GM21576 (cell line): Measurements from ENCODE around the gene HNRNPA0.

Experiments used
- ATAC-seq: cut with Tn5 transposase; IDR thresholded peaks from one replicate; pipeline ENCODE4 v1.9.1; 2021; ENCODE audit warnings: mild to moderate bottlenecking, moderate library complexity; ENCODE audit not compliant: unreplicated experiment

HNRNPA0 gene

DNA sequence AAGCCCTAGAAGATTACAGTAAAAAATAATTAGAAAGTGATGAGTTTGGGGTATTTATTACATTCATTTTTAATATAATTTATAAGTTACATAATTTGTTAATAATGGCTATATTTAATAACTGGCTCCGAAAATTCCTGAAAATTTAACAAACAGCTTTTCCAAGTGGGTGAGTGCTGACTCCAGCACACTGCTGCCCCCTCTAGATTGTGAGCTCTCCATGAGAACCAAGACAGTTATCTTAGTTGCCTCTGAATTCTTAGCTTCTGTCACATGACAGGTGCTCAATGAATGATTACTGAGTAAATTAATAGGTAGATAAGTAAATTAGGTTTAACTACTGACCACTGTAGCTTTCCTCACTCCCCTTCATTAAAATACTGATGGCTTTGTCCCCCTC is 26.1 kb downstream of the HNRNPA0 start:
- no peak for ATAC-seq

DNA sequence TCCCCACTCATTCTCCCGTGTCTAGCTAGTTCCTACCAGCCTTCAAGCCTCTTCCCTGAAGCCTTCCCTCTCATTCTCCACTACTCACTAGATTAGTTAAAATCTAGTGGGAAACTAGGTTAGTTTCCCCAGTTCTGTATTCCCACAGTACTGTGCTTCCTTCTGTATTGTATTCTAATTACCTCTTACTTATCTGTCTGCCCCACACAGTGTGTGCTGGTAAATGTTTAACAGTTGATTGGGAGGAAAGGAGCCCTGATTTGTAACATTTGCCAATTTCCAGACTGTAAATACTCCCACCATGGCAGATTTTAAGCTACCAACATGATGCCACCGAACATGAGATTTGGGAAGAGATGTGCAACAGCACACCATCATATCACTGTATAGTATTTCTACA is 26.5 kb downstream of the HNRNPA0 start:
- no peak for ATAC-seq

DNA sequence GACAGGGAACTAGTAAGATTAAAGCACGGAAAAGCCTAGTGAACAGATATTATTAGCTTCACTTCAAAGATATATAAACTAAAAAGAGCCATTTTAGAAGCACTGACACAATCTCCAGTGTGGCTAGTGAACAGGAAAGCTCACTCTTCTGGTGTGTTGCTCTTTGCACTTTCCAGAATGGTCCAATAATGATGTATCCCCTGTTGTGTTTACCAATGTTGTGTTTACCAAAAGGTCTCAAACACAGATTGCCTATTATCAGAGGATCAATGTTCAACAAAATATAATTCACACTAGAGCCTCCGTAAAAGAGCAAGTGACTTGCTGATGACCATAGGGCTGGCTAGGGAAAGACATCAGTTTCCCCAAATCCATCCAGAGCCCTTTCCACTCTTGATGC is 29.9 kb downstream of the HNRNPA0 start:
- no peak for ATAC-seq

DNA sequence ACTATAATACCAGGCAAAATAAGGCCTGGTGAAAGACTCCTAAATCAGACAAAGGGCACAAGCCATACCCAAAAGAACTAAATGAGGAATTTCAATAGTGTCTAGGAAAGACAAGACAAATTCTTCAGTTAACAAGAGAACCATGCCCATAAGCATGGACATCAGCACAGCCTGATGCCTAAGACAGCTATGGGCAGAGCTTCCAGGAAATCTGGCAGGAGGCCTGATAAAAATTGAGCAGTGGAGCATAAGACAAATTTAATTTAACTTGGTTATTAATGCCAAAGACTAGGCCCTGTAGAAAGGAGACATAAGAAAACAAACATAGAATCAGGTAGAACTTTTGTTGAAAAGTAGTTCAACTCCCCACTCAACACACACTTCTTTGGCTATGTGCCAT is 35.6 kb downstream of the HNRNPA0 start:
- ATAC-seq, result no peak

DNA sequence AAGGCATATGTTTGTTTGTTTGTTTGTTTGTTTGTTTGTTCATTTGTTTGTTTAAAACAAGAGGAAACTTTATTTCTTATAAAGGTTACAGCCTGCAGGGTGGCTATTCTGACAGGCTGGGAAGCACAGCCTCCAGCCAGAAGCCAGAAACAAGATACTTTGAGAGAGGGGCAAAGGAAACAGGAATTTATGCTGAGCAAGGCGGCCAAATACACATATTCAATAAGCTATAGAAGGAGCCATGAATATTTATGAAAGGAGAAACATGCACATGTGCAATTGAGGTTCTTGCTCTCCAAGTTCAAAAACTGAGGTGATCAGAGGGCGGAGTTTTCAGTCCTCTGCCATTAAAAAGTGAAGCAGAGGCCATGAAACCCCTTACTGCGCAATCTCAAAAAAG is 37.8 kb downstream of the HNRNPA0 start:
- no peak for ATAC-seq

DNA sequence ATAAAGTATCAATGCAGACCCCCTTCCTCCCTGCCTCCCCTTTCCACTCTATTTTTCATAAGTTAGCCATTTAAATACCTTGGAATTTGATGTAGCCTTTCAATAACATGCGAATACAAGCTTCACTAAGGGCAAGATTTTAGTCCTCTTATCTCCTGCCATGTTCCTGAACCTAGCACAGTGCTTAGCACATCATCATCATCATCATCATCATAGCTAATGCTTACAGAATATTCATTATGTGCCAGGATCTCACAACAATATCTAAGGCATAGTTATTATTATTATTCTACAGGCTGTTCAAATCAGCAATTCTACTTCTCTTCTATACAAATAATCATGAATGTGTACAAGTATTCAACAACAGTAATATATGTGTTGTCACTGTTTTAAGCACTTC is 38.7 kb downstream of the HNRNPA0 start:
- no peak for ATAC-seq

DNA sequence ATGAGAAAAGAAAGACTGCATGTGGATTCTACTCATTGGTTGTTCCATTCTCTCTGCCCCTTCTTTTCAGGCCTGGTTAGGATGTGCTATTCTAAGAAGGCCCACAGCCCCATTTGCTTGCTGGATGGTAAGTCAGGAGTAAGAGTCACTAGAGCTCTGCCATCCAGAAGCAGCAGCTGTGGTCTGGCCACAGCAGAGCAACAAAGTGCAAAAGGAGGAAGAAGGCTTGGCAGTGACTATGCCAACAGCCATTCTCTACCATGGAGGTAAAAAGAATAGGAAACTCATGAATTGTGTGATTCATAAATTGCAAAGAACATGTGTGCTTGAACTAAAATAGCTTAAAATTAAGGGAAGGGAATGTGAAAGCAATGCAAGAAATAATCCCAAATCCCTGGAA is 39.2 kb downstream of the HNRNPA0 start:
- no peak for ATAC-seq

DNA sequence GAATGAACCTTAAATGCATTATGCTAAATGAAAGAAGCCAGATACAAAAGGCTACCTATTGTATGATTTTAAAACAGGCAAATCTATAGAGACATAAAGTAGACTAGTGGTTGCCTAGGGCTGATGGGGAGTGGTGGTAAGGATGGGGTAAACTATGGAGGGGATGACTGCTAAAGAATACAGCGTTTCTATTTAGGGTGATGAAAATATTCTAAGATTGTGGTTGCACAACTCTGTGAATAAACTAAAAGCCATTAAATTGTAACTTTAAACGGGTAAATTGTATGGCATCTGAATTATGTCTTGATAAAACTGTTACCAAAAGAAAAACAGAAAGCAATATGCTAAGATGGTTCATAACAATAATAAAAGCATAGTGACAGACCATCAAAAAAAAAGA is 39.7 kb downstream of the HNRNPA0 start:
- ATAC-seq, result no peak

DNA sequence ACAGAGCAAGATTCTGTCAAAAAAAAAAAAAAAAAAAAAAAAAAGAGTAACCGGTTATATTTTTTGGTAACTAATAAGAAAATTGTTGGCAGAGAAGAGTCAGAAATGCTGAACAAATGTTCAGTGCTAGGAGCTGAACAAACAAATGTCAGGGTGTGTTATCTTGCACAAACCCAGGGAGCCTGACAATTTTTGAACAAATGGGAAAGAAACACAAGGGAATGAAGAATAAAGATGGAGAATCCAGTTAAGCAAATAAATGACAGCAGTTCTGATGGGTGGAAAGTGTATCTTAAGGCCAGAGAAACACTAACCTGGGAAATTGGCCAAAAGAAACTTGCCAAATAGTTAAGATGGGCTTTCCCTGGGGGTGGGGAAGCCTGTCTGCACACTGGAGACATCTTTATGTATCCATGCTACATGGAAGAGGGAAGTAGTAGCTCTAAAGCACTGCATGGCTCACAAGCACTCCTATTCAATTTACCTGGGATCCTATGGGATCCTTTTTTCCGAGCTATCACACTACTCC is 42.0 kb downstream of the HNRNPA0 start:
- ATAC-seq, result no peak

DNA sequence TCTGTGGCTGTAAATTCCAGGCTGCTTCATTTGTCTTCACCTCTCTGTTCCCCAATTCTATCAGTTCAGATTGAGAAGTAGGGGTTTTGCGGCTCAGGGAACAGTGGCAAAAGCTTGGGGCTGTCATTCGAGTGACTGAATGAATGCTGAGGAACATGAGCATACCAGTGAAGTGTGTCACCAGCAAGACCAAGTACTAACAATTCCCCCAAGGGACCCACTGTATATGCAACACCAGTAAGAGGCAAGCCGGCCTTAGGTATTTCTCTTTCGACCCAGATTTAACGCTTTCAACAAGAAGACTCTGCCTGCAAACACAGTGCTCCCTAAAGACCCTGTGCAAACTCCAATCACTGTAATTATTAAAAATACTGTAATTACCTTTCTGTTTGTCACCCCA is 44.1 kb downstream of the HNRNPA0 start:
- no peak for ATAC-seq

DNA sequence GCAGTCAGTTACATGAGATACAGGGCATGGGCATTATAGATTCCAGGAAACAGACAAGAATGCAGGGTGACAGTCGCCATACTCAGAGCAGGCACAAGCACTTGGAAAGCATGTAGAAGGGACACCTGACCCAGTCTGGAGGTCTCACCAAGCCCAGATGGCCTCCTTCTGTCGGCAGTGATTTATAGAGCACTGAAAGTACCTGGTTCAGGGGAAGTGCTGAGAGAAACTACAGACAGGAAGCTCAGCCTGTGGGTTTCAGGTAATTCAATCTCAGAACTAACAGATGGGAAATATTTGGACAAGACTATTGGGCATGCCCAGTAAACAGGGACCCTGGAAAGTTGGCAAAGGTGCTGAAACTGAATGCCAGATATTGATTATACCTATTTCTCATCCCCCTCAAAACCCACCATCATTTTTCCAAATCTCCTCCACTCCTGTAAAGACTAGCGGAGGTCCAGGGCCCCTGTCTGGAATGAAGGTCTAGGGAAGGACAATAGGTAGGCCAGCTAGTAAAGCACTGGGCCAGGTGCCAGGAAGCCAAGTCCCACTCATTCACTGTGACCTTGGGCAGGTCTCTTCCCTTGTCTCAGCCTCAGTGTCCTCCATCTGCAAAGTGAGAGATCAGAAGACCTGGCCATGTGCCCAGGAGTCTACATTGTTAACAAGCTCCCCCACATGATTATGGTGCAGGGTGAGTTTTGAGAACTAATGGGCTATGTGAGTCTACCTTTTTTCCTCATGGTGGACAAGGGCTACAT is 45.2 kb downstream of the HNRNPA0 start:
- ATAC-seq, result no peak

DNA sequence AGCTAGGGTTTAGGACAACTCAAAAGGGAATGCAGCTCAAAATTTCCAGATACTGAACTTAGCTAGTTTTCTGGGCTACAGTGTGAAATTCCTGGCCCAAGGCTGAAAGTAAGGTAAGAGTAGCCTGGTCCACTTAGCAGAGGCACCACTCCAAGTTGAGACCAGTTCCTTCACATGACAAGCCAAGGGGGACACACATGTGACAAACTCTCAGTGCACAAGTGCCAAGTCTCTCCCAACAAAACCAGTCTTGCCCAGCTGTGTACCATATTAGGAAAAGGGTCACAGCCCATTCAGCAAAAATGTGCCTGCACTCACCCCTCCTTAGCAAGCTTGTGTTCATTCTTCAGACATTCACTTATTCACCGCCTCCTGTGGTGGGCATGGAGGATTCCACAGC is 46.1 kb downstream of the HNRNPA0 start:
- no peak for ATAC-seq

DNA sequence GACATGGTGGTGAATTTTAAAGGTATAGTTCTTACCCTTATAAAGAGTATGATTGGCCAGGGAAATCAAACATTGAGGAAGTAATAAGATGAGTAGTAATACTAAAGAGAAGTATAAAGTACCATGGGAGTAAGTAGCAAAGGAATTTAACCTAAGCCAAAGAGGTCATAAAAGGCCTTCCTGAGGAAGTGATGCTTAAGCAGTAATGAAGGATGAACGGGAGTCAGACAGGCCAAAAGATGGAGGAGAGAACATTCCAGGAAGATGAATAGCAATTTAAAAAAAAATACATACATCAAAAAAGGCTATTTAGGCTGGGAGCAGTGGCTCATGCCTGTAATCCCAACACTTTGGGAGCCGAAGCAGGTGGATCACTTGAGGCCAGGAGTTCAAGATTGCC is 47.3 kb downstream of the HNRNPA0 start:
- no peak for ATAC-seq

DNA sequence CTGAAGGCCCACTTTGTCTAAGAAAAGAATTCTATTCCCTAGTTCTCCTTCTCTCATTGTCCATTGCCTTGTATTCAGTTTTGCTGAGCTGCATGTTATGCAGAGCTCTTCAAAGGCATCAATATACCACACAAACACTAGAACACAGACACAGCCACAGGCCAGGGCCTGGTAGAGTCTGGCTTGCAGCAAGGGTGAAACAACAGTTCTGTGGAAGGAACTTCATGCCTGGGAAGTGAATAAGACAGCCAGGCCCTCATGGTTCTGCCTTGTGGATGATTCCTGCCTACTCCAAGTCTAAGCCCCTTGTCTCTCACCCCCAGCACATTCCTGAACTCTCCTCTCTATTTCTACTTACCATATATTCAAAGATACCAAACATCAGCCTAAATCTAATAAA is 49.1 kb downstream of the HNRNPA0 start:
- no peak for ATAC-seq

DNA sequence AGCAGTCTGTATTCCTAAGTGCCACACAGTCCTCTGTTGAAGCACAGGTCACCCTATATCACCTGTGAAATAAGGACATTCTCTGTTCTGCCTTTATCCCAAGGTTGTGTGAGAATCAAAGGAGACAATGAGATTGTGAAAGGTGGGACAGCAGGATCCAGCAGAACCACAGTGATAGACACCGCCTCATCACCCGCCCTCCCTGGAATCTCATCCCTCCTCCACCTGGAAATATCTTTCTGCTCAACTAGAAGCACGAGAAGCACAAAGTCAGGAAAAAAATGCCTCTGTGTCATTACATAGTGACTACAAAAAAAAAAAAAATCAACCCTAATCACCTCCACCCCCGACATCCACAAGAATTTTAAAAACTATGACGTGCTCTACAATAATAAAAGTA is 50.6 kb downstream of the HNRNPA0 start:
- no peak for ATAC-seq

DNA sequence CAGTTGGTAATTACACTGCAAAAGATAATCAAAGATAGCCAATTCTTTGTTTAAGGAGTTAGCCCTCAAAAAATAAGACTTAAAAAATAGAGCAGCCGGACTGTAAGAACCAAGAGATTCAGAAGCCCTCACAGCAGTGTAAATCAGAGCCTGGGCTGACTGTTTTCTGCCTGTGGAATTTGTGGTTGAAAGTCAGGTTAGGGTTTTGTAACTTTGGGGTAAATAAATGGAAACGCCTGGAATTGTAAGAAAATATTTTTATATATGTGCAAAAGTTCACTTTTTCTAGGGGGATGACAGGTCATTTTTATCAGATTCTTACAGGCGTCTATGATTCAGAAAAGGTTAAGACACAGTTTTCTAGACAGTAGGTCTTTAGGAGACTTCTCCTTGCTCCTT is 53.9 kb downstream of the HNRNPA0 start:
- no peak for ATAC-seq

DNA sequence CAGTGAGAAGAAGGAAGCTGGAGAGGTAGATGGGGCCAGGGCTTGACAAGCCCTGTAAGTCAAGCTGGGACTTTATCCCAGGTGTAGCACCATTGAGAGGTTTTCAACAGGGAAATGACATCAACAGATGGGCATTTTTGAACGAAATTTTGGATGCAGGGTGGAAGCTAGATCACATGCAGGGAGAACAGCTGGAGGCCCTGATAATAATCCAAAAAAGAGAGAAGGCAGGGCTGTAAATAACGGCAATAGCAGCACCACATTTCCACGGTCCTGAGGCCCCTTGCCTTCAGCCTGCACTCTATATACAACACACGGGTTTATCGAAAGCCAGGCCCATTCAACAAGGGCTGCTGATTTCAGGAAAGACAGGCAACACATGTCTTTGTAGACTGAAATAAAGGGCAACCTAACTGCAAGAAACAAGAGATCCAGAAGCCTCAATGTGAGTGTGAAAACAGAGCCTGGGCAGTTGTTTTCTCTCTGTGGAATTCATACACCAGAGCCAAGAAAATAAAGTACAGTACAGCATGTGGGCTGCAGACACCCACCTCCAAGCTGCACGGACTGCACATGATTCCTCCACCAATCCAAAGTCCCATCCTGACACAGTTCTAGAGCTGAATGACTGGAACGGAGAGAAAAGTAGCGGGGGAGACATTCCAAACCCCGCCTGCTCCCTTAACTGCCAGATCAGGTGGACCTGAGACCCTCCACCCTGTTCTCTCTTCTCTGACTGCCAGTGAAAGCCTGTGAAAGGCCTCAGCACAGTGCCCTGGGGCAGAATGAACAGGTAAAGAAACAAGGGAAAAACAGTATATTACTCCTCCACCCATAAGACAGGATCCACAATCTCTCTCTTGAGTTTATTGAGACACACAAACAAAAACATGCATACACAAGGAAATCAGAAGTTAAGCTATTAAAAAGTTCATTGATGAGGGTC is 54.6 kb downstream of the HNRNPA0 start:
- ATAC-seq, result no peak

DNA sequence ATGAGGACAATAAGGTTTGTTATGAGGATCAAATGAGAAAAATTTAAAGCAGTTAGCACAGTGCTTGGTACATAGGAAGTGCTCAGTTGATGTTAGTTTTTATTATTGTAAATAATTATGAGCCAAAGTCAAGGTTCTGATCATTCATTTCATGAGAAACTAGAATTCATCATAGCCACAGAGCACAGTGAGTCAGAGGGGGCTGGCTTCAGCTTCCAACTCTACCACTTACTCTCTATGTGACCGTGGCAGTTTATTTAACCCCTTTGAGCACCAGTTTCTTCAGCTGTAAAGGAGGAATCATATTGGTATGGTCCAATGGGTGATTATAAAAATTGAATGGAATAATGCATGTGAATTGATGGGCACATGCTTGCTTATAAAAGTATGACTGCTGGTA is 57.7 kb downstream of the HNRNPA0 start:
- no peak for ATAC-seq

DNA sequence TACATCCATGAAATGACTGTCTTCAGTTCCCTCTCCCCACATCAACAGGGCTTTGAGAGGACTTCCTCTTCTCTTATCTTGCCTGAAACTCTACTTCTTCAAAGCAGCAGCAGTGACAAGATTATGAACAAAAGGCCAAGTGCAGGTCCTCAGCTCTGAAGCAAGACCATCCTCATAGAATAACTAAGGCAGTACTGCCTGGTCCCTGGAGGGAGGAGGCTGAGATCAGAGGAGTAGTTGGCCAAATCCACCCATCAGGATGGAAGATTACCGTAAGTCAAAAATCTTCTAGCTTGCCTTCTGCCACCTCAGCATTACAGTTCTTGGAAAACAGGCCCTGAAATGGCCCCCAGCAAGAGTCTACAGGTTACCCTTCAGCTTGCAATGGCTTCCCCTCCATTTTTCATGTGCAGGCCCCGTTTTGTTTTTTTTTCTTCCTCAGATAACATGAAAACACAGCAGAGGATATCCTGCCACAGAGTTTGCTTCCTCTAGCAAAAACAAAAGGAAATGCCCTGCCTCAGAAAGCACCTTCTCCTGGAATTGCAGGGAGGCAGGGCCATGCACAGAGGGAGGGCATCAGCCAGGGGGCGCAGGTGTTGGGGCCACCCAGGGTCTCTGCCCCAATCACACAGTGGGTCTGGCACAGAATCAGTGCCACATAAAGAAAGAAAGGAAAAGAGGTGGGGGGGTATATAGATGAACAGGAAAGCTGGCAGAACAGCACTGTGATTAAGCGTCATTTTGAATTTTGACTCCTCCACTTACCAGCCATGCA is 58.3 kb downstream of the HNRNPA0 start:
- ATAC-seq, result no peak
